H1 (cell line): Measurements from ENCODE around the gene ANKIB1. TPM values are rescaled to one million over a fixed set of nuclear protein-coding genes. Genes with fewer than 3 reads are reported as not detected.

ENCODE experiments used
- CREB1 ChIP-seq: IDR thresholded peaks from 2 replicates; pipeline ENCODE4 v1.6.1; 2012; ENCODE audit warnings: inconsistent platforms
- MAFK ChIP-seq: IDR thresholded peaks from 2 replicates; pipeline ENCODE4 v1.6.1; 2012; ENCODE audit warnings: low read depth, mild to moderate bottlenecking, improper control_type of control experiment, low read length
- SP1 ChIP-seq: IDR thresholded peaks from 2 replicates; pipeline ENCODE4 v1.6.1; 2011; ENCODE audit warnings: low read depth, low read length
- TAF7 ChIP-seq: optimal IDR thresholded peaks from 2 replicates; pipeline ENCODE3; 2011; ENCODE audit warnings: low read depth, mild to moderate bottlenecking, inconsistent platforms, low read length, moderate library complexity, borderline replicate concordance
- ZNF274 ChIP-seq: IDR thresholded peaks from 2 replicates; pipeline ENCODE4 v1.7.0; 2012; ENCODE audit warnings: low read length, borderline replicate concordance; ENCODE audit errors: extremely low read depth
- polyA plus RNA-seq, 7 experiments: library from polyadenylated mRNA; depleted of rRNA in 3 of 7; stranded (reverse) in 5 of 7; unstranded in 2 of 7; fragments of >200 nt in 5 of 7; fragments of 200-250 nt in 2 of 7; gene quantifications; 1 replicate in 5 of 7; 2 replicates in 1 of 7; 4 replicates in 1 of 7; pipeline versions ENCODE4 v1.2.1 to v1.2.3, GENCODE V29; 2011 to 2013; ENCODE audit warnings: missing spikeins in 2 of 7, mixed read lengths in 2 of 7
- total RNA-seq: library from RNA; stranded (reverse); fragmentation: NEBNext Ultra II Directional; extraction: Animal tissue kit (Norgen Biotek cat#: 25700); gene quantifications from 2 replicates; pipeline ENCODE4 v1.2.1, GENCODE V29; 2021
- TF ChIP-seq, protein P1 (sequence below): fragments of 300-600 bp; sonication (generic); IDR thresholded peaks from 2 replicates; pipeline ENCODE4 v1.7.1; 2012; ENCODE audit warnings: low read length, moderate library complexity, mild to moderate bottlenecking, inconsistent platforms; ENCODE audit not compliant: insufficient replicate concordance

The ANKIB1 gene
- total and polyA plus RNA-seq, 2 of the 8 experiments (the other 6 are each of a cell fraction or from before 2014, with no cell fraction given) = 19.2 to 43.0 TPM

DNA sequence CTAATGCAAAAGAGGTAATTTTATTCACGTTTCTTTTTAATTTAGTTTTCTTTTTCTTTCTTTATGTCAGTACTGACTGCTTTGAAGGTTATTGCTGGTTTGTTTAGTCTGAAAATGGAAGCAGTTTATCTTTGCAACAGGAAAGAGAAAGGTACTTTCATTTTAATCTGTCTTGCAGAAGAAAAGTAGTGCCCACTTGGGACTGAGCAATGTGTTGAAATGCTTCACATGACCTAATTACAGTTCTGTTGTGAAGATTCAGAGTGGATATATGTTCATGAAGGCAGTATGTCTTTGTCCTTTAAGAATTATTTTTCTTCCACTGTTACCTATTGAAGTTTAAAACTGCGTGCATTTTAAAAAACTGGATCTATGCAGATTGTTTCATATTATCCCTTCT is 80.1 kb downstream of the ANKIB1 start (continued):
- TF ChIP-seq, protein P1, sequence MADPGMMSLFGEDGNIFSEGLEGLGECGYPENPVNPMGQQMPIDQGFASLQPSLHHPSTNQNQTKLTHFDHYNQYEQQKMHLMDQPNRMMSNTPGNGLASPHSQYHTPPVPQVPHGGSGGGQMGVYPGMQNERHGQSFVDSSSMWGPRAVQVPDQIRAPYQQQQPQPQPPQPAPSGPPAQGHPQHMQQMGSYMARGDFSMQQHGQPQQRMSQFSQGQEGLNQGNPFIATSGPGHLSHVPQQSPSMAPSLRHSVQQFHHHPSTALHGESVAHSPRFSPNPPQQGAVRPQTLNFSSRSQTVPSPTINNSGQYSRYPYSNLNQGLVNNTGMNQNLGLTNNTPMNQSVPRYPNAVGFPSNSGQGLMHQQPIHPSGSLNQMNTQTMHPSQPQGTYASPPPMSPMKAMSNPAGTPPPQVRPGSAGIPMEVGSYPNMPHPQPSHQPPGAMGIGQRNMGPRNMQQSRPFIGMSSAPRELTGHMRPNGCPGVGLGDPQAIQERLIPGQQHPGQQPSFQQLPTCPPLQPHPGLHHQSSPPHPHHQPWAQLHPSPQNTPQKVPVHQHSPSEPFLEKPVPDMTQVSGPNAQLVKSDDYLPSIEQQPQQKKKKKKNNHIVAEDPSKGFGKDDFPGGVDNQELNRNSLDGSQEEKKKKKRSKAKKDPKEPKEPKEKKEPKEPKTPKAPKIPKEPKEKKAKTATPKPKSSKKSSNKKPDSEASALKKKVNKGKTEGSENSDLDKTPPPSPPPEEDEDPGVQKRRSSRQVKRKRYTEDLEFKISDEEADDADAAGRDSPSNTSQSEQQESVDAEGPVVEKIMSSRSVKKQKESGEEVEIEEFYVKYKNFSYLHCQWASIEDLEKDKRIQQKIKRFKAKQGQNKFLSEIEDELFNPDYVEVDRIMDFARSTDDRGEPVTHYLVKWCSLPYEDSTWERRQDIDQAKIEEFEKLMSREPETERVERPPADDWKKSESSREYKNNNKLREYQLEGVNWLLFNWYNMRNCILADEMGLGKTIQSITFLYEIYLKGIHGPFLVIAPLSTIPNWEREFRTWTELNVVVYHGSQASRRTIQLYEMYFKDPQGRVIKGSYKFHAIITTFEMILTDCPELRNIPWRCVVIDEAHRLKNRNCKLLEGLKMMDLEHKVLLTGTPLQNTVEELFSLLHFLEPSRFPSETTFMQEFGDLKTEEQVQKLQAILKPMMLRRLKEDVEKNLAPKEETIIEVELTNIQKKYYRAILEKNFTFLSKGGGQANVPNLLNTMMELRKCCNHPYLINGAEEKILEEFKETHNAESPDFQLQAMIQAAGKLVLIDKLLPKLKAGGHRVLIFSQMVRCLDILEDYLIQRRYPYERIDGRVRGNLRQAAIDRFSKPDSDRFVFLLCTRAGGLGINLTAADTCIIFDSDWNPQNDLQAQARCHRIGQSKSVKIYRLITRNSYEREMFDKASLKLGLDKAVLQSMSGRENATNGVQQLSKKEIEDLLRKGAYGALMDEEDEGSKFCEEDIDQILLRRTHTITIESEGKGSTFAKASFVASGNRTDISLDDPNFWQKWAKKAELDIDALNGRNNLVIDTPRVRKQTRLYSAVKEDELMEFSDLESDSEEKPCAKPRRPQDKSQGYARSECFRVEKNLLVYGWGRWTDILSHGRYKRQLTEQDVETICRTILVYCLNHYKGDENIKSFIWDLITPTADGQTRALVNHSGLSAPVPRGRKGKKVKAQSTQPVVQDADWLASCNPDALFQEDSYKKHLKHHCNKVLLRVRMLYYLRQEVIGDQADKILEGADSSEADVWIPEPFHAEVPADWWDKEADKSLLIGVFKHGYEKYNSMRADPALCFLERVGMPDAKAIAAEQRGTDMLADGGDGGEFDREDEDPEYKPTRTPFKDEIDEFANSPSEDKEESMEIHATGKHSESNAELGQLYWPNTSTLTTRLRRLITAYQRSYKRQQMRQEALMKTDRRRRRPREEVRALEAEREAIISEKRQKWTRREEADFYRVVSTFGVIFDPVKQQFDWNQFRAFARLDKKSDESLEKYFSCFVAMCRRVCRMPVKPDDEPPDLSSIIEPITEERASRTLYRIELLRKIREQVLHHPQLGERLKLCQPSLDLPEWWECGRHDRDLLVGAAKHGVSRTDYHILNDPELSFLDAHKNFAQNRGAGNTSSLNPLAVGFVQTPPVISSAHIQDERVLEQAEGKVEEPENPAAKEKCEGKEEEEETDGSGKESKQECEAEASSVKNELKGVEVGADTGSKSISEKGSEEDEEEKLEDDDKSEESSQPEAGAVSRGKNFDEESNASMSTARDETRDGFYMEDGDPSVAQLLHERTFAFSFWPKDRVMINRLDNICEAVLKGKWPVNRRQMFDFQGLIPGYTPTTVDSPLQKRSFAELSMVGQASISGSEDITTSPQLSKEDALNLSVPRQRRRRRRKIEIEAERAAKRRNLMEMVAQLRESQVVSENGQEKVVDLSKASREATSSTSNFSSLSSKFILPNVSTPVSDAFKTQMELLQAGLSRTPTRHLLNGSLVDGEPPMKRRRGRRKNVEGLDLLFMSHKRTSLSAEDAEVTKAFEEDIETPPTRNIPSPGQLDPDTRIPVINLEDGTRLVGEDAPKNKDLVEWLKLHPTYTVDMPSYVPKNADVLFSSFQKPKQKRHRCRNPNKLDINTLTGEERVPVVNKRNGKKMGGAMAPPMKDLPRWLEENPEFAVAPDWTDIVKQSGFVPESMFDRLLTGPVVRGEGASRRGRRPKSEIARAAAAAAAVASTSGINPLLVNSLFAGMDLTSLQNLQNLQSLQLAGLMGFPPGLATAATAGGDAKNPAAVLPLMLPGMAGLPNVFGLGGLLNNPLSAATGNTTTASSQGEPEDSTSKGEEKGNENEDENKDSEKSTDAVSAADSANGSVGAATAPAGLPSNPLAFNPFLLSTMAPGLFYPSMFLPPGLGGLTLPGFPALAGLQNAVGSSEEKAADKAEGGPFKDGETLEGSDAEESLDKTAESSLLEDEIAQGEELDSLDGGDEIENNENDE = no peak
- TF ChIP-seq TAF7 = no peak
- TF ChIP-seq SP1 = no peak
- no peak for TF ChIP-seq CREB1
- no peak for TF ChIP-seq MAFK
- no peak for TF ChIP-seq ZNF274
